Right ventricle myocardium superior (tissue), 1 donor: ENCODE results near the gene CEP250. TPM values are rescaled to one million over a fixed set of nuclear protein-coding genes. Genes with fewer than 3 reads are reported as not detected.
"Not testable (repeated sequence)": the region's sequence is repeated elsewhere in the genome, so short reads cannot be mapped to it uniquely, and the experiment has no call there.

Experiments
- ATAC-seq: fragments of 200-7000 bp; cut with Tn5 transposase; one replicate; pipeline ENCODE4 v1.9.1; 2020; ENCODE audit warnings: mild to moderate bottlenecking; ENCODE audit not compliant: poor library complexity
- DNase-seq: peaks from one replicate; pipeline ENCODE4 v3.0.0-alpha.2; 2020
- intact Hi-C: fragments of 100-400 bp; cut with DNase I; formaldehyde crosslinking; loops from one replicate; pipeline ENCODE4 v1.11.2; 2022
- total RNA-seq: library from RNA; stranded (reverse); fragmentation: NEBNext Ultra II Directional; extraction: Animal tissue kit (Norgen Biotek cat#: 25700); gene quantifications from one replicate; pipeline ENCODE4 v1.2.1, GENCODE V29; 2021
- donor health status: DM: no; HTN: yes; CAD: no; lungs with severe emphysema.

The CEP250 gene
- total RNA-seq, 1 donor from 2014 or later, result 12.3 TPM

DNA sequence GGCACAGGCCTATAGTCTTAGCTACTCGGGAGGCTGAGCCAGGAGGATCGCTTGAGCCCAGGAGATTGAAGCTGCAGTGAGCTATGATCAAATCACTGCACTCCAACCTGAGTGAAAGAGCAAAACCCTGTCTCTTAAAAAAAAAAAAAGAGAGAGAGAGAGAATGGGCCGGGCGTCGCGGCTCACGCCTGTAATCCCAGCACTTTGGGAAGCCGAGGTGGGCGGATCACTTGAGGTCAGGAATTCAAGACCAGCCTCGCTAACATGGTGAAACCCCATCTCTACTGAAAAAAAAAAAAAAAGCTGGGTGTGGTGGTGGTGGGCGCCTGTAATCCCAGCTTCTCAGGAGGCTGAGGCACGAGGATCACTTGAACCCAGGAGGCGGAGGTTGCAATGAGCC is 5.5 kb upstream of the CEP250 start:
- DNase-seq, ATAC-seq: not testable (repeated sequence)
- intact Hi-C loops, result loop anchor here (5.0 kb wide), 1 partner anchor 148 kb away; no protein-coding TSS in a partner anchor

- no peak for DNase-seq
- no peak for ATAC-seq
- intact Hi-C loops, result no loop called here
These were observed 4.1 kb upstream of the CEP250 start for GRCh38 chr20:35451295-35451694.

DNA sequence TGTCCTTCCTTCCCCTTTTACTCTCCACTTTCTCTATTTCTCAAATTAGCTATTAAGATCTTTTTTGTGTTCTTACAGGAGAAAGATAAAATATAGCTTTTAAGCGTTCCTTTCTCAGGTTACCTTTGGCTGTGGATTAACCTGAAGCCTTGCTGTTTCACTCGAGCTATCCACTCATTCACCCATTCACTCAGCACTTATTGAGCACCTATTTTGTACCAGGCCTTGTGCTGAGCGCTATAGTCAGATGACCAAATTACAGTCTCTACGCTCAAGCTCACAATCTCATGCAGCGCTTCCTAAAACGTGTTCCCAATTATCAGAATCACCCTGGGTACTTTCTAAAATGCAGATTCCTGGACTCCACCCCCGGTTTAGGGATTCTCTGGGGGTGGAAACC is 1.8 kb upstream of the CEP250 start:
- ATAC-seq (no peak), DNase-seq (no peak)
- intact Hi-C loops, result no loop called here

DNA sequence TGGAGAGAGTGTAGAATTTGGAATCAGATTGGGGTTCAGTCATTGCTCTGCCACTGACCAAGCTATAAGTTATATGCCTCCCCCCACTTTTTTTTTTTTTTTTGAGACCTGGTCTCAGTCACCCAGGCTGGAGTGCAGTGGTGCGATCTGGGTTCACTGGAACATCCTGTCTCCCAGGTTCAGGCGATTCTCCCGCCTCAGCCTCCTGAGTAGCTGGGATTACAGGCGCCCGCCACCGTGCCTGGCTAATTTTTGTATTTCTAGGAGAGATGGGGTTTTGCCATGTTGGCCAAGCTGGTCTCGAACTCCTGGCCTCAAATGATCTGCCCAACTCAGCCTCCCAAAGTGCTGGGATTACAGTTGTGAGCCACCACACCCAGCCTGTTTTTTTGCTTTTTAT is 1.3 kb downstream of the CEP250 start:
- DNase-seq, intact Hi-C loops, ATAC-seq: not testable (repeated sequence)

DNA sequence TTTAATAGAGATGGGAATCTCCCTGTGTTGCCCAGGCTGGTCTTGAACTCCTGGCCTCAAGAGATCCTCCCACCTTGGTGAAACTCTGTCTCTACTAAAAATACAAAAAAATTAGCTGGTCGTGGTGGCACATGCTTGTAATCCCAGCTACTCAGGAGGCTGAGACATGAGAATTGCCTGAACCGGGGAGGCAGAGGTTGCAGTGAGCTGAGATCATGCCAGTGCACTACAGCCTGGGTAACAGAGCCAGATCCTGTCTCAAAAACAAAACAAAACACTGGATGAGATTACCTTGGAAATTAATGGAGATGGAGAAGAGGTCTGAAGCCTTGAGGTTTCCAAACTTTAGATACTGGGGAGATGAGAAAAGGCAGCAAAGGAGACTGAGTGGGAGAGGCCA is 2.1 kb downstream of the CEP250 start:
- ATAC-seq, DNase-seq, intact Hi-C loops: not testable (repeated sequence)

GRCh38 chr20:35458388-35458787 is 3.0 kb downstream of the CEP250 start:
- DNase-seq, result no peak
- intact Hi-C loops, result no loop called here
- no peak for ATAC-seq

DNA sequence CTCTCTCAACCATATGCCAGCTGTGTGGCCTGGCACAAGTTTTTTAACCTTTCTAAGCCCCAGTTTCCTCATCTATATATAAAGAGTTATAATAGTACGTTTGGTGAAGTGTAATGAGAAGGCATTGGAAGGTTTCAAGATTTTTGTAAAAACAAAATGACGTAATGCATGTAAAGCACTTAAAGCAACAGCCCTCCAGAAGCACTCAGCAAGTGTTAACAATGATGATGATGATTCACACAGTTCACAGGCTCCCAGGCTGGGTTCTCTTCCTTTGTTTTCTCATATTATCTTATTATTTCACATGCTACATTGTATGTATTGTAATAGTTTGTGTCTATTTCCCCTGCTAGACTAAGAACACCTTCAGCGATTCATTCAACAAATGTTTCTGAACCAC is 6.2 kb downstream of the CEP250 start:
- no peak for DNase-seq
- intact Hi-C loops, result no loop called here
- no peak for ATAC-seq

- intact Hi-C loops, result no loop called here
- DNase-seq (no peak), ATAC-seq (no peak)
These were observed 7.0 kb downstream of the CEP250 start for GRCh38 chr20:35462351-35462750.

GRCh38 chr20:35463455-35464300 is 8.3 kb downstream of the CEP250 start:
- intact Hi-C loops, result no loop called here
- peak; percentile 85 for ATAC-seq
- no peak for DNase-seq

DNA sequence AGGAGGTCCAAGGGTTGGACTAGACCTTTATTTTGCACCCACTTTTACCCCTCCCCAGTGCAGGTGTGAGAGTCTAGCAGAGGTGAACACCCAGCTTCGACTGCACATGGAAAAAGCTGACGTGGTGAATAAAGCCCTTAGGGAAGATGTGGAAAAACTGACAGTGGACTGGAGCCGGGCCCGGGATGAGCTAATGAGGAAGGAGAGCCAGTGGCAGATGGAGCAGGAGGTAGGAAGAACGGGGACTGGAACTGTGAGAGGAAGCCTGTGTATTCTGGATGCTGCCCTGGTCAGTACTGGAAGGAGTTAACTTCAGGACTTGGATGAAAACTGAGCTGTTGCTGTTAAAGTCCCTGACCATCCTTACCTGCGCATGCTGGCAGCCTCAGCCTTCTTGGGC is 10.6 kb downstream of the CEP250 start:
- ATAC-seq (no peak), DNase-seq (no peak)
- intact Hi-C loops, result no loop called here

- no peak for DNase-seq
- intact Hi-C loops, result no loop called here
- ATAC-seq, result no peak
These were observed 11.5 kb downstream of the CEP250 start for GRCh38 chr20:35466856-35467255.

DNA sequence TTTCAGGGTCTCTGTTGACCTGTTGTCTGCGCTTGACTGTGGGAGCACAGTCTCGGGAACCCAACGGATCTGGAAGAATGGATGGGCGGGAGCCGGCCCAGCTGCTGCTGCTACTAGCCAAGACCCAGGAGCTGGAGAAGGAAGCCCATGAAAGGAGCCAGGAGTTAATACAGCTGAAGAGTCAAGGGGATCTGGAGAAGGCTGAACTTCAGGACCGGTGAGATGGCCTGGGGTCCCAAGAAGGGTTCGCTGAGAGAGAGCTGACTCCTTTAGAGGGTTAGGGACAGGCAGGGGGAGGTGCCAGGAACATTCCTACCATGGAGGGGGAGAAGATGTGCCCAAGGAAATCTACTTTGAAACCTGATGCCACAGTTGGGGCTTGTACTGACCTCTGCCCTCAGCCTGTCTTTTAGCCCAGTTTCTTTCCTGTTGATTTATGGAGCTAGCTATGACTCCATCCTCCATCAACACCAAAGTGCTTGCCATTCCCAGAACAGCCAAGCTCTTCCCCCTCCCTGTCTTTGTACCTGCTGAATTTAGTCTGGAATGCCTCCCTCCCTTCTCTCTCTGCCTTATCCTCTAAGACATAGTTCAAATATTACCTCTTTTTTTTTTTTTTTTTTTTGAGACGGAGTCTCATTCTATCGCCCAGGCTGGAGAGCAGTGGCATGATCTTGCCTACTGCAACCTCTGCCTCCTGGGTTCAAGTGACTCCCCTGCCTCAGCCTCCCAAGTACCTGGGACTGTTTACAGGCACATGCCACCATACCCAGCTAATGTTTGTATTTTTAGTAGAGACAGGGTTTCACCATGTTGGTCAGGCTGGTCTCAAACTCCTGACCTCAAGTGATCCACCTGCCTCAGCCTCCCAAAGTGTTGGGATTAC is 12.2 kb downstream of the CEP250 start:
- intact Hi-C loops, result no loop called here
- ATAC-seq, result no peak

GRCh38 chr20:35468671-35469334 is 13.4 kb downstream of the CEP250 start:
- ATAC-seq, result no peak
- intact Hi-C loops, result no loop called here
- DNase-seq, result no peak

More for the DNA sequence above, 12.2 kb downstream of the CEP250 start:
- no peak for DNase-seq

DNA sequence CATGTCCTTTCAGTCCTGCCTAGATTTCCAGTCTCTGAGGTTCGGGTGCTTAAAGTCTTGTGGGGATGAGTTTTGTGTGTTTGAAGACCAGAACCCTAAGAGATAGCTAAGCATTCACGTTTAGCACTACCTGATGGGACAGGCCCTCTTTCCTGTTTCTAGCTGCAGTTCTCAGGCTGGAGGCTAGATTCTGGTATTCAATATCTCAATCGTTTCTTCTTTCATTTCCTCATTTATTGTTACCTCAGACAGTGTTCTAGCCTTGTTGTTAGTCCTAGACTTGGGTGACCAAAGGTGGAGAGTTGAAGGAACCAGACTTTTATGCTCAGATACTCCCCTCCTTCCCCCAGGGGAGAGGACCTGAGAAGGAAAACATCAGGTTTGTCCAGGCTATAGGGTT is 16.8 kb downstream of the CEP250 start:
- ATAC-seq (no peak), DNase-seq (no peak)
- intact Hi-C loops, result no loop called here

- intact Hi-C loops, result no loop called here
- ATAC-seq, result no peak
- no peak for DNase-seq
These were observed 18.3 kb downstream of the CEP250 start for GRCh38 chr20:35473684-35474083.

DNA sequence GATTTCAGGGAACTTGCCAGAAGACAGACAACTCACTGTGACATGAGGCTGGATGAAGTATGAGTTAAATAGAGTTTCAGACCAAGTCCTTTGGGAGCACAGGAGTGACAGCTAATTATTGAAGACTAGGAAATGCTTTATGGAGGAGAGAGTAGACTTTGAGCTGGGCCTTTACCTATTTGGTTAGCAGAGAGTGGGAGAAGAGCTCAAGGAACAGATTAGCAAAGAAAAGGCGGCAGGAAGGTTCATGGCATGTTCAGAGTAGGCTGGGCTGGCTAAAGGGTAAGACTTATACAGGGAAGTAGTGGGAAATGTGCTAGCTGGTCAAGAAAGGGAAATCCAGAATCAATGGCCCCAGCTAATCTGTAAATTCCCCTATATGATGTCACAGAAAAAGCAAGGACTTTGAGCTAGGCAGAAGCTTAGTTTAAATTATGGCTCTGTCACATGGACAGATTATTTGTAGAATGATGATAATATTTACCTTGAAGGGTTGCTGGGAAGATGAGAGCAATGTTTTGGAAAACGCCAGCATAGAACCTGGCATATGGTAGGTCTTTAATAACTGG is 19.0 kb downstream of the CEP250 start:
- ATAC-seq (no peak), DNase-seq (no peak)
- intact Hi-C loops, result no loop called here

DNA sequence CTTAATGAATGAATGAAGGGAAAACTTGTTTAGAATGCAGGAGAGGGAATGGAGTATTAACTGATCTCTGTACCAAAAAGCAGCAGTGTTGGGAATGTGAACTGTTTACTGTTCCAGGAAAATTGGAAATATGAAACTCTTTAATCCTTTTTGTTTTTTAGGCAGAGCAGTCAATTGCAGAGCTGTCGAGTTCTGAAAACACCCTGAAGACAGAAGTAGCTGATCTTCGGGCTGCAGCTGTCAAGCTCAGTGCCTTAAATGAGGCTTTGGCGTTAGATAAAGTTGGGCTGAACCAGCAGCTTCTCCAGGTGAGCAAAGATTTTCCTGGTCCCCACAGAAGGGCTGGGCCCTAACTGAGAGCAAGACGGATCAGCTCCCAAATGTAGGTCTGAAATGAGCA is 20.9 kb downstream of the CEP250 start:
- intact Hi-C loops, result no loop called here
- no peak for DNase-seq
- ATAC-seq, result no peak

GRCh38 chr20:35478804-35479472 is 23.5 kb downstream of the CEP250 start:
- no peak for DNase-seq
- no peak for ATAC-seq
- intact Hi-C loops, result no loop called here
